ENCODE data around the gene OTUB2.
A peak's percentile ranks its signal among the peaks of the same experiment; 100 is the strongest.

Gene OTUB2

DNA sequence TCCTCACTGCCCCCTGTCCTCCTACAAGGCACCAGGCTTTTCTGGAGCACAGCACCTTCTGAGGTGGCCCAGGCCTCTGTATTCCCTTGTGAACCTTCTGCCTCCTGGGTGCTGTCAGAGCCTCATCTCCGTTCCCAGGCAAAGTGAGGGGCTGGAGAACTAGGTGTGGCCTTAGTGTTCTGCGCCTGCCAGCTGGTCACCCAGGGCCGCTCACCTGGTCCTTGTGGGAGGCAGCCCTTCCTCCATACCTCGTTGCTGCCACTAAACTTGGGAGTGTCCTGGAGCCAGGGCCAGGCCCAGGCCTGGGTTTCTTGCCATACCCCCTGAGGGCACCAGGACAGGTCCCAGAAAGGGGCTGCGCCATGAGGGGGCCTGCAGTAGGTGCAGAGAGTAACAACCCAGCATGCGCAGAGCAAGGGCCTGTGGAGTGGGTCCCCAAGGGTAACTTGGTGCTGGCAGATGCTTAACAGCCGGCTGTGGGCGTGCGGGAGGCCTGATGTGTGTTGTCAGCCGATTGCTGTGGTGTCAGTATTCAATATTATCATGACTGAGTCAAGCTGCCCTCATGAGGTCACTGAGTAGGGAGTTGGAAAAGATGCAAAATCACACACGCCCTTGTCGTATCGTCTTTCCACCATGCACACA is 17.1 kb downstream of the OTUB2 start:
- no peak for DNase-seq

DNA sequence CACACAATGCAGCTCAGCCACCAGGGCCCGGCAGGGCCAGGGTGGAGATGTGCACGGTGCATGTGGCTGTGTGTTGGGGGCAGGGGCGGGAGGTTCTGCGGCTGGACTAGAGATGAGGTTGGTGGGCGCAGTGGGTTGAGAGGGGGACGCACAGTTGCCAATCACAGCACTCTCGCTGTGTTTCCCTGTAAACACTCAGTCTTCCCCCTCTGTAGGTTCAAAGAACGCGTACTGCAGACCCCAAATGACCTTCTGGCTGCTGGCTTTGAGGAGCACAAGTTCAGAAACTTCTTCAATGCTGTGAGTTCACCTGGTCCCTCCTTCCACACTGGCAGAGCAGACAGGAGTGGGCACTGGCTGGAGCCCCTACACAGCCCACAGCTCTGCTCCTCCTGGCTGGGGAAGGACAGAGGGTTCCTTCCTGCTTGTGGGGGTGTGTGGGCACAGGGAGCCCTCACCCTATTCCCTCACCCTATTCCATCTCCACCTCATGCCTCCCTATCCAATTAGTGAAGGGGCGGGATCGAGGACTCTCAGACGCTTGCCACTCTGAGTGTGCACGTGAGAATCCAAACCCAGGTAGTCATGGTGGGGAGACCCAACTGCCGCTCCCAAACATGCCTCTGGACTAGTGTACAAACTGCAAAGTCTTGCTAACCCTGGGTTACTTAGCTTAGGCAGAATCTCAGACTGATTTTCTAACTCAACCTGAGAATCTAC is 17.8 kb downstream of the OTUB2 start:
- no peak for DNase-seq

DNA sequence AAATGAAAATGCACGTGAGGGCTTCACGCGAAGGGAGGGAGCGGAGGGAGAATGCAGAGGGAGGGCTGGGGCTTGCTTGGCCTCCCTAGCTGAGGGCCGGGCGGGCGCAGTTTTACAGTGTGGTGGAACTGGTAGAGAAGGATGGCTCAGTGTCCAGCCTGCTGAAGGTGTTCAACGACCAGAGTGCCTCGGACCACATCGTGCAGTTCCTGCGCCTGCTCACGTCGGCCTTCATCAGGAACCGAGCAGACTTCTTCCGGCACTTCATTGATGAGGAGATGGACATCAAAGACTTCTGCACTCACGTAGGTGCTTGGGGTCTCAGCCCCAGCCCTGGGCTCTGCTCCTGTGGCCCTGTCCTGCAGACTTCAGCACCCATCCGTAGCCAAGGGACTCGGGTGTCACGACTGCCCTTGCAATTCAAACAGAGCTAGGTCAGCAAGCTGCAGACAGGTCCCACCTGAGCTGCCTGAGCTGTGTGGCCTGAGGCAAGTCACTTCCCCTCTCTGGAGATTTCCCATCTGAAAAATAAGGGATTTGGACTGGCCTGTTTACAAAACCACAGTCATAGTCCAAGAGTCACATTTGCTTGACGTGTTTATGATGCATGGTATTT is 18.4 kb downstream of the OTUB2 start:
- no peak for DNase-seq

DNA sequence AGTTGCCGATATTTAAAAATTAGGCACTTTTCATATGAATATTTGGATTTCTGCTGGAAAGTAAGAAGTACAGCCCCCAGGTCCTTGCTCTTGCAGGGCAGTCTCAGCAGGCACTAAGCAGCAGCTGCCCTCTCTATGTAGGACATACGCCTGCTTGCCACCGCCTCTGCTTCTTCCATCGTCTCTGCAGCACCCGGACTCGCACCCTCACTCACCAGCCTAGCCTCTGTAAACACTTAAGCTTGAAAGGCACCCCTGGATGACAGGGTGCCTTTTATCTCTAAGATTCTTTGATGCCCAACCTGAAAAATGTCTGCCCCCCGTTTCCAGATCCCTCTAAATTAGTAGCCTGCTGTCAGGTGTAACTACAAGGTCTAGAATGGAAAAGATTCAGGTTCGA is 19.0 kb downstream of the OTUB2 start:
- DNase-seq: no peak

DNA sequence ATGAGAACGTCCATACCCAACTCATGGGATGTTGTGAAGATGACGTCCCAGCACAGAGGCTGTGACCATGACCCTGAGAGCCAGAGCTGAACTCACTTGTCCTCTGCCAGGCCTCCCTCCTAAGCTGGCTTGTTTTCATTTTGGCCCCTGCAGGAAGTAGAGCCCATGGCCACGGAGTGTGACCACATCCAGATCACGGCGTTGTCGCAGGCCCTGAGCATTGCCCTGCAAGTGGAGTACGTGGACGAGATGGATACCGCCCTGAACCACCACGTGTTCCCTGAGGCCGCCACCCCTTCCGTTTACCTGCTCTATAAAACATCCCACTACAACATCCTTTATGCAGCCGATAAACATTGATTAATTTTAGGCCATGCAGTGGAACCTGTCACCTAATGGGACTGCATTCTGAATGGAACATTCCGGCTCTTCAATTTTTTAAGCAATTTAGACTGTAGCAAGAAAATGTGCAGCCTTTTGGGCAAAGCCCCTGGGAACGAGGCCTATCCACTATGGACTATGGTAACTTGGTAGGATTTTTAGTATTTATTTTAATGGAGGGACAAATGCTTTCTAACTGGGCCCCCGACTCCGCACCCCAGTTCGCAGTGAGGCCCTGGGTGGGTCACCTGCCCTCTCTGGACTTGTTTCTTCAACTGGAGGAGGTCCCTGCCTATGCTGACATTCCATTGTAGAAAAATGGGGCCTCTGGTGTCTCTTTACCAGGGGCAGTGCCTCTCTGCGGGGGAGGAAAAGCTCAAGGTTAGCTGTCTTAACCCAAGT is 19.6 kb downstream of the OTUB2 start:
- DNase-seq: no peak

DNA sequence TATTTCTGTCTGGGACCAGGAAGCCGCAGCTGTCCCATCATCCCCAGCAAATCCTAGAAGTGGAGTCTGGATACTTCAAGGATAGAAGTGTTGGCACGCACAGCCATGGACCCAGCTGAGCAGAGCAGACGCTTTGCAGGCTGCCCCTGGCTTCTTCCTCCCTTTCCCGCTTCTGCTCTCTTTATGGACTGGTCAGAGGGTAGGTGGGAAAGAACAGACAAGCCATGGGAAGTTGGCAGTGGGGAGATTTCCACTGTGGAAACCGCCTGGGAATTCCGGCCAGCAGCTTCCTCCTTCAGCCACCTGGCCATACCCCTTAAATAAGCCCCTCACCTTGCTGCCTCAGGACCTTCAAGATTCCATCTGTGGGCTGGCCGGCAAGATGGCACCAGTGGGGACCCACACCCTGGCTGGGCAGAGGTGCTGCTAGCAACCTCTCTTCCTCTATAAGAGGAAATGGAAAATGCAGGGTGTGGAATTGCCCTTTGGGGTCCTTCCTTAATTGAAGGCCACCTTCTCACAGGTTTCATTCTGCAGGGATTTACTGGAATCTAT is 20.6 kb downstream of the OTUB2 start:
- DNase-seq: no peak

DNA sequence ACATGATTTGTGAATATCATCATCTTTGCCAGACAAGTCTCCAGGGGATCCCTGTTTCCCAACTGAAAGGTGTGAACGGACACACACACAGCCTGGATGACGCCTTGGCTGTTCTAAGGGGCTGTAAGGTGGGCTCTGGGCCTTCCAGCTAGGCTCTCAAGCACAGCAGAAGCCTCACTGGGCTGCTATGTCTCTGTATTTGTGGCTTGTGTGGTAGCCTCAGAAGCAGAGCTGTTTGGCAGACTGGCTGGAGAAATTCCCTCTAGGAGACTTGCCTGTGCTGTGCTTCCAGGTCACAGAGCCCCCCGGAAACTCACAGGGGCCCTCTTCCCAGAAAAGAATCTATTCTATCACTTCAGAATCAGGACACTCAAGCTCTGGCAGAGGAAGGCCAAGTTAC is 21.4 kb downstream of the OTUB2 start:
- DNase-seq: no peak

DNA sequence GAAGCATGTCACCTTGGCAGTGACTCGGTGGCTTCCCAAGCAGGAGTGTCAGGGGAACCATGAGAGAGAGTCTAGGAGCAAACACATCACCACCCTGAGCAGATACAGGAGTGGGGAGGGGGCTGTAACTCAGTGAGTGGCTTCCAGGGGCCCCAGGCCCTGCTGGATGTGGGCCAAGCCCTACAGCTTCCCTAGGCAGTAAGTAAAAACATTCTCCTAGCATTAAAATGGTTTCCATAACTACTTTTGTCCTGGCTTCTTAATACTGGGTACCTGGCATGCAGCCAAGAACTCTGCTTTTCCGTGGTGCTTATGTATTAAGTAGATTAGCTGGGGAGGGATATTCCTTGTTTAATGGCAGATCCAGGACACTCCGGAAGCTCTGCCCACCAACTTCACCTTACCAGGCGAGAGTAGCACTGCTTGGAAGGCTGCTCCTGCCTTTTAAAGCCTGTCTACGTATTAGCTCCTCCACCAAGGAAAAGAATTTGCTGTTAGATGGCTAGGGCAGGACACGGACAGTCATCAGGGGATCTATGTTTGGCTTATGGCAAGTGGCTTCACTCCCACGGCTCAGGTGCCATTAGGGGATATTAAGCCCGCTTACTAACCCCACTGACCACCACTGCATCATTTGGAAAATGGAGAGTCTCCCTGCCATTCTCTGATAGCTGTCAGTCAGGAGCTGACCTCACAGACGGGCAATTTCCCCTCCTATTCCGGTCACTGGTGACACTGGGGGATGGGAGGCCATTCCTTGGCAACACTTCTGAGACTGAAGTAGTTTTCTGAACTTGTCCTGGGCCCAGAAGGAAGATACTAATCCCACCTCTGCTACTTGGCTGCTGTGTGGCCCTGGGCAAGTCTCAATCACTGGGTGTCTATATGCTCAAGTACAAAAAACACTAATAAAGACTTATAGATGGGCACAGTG is 22.8 kb downstream of the OTUB2 start:
- DNase-seq: no peak

DNA sequence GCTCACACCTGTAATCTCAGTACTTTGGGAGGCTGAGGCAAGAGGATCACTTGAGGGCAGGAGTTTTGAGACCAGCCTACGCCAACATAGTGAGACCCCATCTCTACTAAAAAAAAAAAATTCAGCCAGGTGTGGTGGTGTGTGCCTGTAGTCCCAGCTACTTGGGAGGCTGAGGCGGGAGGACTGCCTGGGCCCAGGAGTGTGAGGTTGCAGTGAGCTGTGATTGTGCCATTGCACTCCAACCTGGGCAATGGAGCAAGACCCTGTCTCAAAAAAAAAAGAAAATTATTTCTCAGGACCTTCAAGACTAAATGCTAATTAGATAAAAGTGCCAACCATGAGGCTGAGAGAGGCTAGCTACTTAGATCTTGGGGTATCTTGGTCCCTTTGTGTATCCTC is 23.5 kb downstream of the OTUB2 start:
- DNase-seq: no peak

DNA sequence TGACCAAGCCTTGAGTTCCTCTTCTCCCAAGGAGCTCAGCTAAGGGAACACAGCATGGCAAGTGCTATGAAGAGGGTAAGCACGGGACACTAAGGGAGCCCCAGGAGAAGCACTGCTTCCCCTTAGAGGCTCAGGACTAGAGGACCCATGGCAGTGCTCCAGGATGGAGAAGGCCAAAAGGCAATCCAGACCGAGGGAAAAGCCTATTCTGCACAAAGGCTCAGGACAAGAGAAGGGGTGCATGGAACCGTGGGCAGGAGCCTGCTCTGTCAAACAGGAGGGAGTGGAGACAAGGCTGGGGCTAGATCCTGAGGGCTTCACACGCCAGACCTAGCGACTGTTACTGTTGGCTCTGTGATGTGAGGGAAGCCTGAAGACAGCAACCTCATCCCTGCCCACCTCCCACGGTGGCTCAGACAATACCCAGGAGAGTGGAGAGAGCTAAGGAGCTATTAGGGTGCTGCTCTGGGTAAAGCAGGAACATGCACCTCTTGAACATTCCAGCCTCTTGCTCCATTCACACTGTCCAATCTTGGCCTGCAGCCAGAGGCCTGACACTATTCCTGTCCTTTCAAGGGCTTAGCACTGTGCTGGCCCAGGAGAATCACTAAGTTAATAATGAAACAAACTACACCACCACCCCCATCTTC is 24.2 kb downstream of the OTUB2 start:
- no peak for DNase-seq

DNA sequence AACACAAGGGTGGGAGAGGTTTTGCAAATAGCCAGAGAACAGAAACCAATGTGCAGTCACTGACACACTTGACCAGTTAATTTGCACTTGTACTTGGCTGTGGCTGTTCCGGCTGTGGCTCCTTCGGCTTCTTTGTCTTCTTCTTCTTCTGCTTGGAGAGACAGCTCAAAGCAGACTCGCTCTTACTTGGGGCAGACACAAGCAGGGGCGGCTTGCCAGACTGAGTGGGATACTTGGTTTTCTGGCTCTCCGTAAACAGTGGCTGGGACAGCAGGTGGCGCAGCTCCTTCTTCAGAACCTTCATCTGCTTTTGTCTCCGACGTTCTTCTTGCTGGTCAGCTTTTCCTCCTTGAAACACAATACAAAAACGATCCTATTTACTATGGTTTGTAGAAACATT is 25.0 kb downstream of the OTUB2 start:
- DNase-seq: peak in 1 of 2 experiments; percentile 6

DNA sequence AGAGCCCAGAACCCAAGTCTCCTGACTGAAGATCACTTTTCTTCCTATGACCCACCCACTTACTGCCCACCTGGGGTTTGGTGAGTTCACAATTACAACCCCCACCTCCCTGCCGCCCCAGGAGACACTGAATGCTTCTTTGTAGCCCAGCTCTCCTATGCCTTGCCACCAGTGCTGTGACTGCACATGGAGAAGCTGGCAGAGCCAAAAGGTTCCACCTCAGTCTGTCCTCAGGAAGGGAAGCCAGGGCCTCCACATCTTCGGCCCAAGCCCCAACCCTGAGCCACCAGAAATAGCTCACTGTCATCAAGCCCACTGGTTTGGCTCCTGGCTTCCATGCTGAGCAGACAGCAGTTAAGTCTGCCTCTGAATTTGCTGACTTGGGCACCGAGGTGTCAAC is 25.6 kb downstream of the OTUB2 start:
- no peak for DNase-seq

DNA sequence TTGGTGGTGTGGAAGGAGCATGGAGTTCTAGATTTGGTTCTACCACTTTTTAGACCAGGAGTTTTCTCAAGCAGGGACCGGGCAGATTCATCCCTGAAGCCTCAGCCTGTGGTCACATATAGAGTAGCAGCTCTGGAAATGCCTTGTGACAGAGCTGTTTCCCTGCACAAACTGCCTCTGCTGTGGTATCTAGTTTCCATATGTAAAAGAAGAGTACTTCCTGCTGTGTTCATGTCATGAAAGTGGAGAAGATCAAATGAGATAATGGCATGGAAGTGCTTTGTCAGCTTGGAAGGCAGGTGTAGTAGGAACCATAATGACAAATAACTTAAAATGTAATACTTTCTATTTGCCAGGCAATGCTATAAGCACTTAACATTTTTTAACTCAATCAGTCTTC is 26.1 kb downstream of the OTUB2 start:
- no peak for DNase-seq

DNA sequence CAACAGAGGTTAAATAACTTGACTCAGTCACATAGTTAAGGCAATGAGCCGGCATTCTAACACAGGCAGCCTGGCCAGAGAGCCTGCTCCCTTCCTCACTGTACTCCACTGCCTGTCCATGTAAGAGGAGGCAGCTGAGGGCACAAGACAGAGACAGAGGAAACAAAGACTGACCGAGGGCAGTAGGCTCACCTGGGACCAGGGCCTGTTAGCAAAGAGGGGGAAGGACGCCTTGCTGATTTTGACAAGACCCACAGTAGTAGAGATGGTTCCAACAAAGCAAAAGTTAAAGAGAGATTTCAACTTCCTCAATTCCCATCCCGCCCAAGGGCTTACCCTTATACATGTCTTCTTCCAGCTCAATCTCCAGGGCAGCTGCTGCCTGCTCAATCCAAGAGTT is 26.5 kb downstream of the OTUB2 start:
- DNase-seq: no peak

DNA sequence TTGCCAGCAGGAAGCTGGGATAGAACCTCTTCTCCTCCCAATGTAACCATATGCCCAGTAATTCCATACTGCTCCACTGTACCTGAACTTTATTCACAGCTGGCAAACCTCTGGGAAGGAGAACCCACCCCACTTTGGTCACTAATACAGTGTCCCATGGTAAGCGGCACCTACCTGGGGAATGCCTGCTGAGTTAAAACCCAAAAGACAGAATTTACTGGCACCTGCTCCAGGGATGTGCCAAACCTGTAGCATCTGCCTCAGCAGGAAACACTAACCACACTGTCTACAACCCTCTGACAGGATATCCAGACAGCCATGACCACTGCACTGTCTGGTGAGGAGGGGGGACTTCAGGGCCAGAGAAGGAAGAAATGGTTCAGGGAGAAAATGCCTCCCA is 28.3 kb downstream of the OTUB2 start:
- no peak for DNase-seq

DNA sequence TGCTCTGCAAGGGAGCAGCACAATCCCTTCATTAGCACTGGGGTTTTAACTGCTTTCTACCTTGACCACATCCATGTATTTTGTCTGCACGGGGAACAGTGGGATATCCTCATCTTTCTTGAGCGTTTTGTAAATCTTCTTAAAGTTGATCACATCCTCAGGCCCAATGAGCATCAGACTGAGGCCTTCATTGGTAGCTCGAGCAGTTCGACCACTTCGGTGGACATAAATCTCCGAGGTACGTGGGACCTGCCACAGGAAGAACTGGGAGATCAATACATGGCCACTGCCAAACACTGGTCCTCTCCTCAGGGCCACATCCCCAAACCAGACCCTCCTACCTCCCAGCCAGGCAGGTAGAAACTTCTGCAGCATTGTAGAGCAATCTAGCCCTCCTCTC is 28.8 kb downstream of the OTUB2 start:
- no peak for DNase-seq

DNA sequence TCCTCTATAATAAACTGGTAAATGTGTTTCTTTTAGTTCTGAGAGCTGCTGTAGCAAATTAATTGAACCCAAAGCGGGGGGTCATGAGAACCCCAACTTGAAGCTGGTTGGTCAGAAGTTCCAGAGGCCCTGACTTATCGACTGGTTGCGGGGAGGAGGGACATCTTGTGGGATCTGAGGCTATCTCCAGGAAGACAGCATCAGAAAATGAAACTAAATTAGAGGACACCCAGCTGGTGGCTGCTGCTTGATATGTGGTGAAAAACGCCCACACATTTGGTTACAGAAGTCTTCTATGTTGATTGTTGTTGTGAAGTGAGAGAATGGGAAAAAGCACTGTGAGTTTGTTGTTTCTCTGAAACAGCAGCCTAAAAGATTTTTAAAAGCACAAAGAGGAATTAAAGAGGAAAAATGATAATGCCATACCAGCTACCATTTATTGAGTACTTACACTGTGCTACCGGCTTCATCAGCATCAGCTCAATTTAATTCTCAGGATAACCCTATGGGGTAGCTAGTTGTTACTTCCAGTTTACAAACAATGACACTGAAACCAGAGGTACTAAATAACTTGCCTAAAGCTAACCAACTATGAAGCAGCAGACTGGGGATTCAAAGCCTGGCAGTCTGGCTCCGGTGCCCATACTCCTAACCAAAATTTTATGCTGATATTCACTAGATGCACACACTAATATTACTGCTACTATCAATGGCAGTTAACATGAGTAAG is 30.6 kb downstream of the OTUB2 start:
- DNase-seq: no peak

DNA sequence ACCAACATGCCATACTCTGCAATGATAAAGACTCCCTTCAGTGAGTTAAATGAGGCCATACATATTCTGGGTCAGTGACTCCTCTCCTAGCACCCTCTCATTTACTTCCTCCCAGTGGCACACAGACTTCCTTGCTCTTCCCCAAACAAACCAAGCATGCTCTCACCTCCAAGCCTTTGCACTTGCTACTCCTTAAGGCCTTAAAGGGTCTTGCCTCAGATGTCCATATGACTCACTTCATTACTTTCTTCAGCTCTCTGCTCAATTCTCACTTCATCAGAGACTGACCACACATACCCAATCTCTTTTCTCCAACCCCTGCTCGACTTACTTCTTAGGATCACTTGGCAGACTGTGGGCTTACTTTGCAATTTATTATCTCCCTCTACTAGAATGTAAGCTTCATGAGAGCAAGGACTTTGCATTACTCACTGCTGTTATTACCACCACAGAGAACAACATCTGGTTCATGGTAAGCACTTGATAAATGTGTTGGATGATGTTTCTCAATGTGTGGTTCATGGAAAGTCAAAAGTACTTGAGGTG is 32.1 kb downstream of the OTUB2 start:
- no peak for DNase-seq

DNA sequence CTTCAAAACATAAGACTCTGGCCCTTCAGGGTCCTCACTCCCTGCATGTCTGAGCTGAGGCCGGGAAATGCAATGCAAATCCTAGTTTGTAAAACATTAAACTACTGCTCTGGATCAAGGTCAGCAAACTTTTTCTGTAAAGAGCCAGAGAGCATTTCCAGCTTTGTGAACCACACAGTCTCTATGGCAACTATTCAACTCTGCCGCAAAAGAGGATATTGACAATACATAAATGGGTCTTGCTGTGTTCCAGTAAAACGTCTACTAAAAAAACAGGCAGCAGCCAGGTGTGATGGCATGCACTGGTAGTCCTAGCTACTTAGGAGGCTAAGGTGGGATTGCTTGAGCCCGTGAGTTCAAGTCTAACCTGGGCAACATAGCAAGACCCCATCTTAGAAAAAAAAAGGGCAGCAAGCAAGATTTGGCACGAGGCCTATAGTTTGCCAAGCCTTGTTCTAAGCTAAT is 32.6 kb downstream of the OTUB2 start:
- DNase-seq: no peak

DNA sequence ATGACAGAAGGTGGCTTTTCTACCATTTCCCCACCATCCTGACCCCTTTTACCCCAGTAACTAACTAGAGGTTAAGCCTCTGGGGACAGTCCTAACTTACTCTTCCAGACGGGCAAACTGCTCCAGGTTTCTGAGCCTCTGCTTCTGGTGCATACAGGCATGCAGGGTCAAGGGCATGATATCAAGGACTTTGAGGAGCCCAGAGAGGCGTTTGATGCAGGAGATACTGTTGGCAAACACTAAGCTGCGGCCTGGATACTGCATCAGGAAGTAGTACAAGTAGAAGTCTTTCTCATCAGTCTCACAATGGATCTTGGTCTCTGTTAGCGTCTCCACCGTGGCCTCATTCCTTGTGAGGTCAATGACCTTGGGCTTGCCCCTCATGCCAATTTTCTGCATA is 33.9 kb downstream of the OTUB2 start:
- DNase-seq: no peak
